Measurements from ENCODE around the gene ANXA4. TPM values are rescaled to one million over a fixed set of nuclear protein-coding genes. Genes with fewer than 3 reads are reported as not detected.

ANXA4 gene
- total RNA-seq, 1 donor from 2014 or later, result 69.9 TPM

- intact Hi-C loops (cut with micrococcal nuclease), result loop anchor here (10.0 kb wide), 1 partner anchor 500 kb away; the partner anchor contains the start of gene TIA1
Observed at GRCh38 chr2:69745035-69745434, 3.1 kb downstream of the ANXA4 start.

- intact Hi-C loops (cut with micrococcal nuclease), result no loop called here
Observed at GRCh38 chr2:69750246-69750645, 8.3 kb downstream of the ANXA4 start.

- intact Hi-C loops (cut with micrococcal nuclease), result no loop called here
Observed at GRCh38 chr2:69753659-69754363, 11.9 kb downstream of the ANXA4 start.

- intact Hi-C loops (cut with micrococcal nuclease), result no loop called here
Observed at GRCh38 chr2:69754633-69755032, 12.7 kb downstream of the ANXA4 start.

GRCh38 chr2:69755862-69756467 is 14.0 kb downstream of the ANXA4 start:
- intact Hi-C loops (cut with micrococcal nuclease), result loop anchor here (1.0 to 2.0 kb wide), 3 partner anchors 8 to 19 kb away; partner anchors contain the start of gene ANXA4

- intact Hi-C loops (cut with micrococcal nuclease), result no loop called here
Observed at GRCh38 chr2:69762025-69762424, 20.1 kb downstream of the ANXA4 start.

GRCh38 chr2:69762513-69763494 is 20.9 kb downstream of the ANXA4 start:
- intact Hi-C loops (cut with micrococcal nuclease), result no loop called here

GRCh38 chr2:69763831-69764230 is 21.9 kb downstream of the ANXA4 start:
- intact Hi-C loops (cut with micrococcal nuclease), result loop anchor here (1.0 kb wide), 2 partner anchors 8 to 11 kb away; no protein-coding TSS in a partner anchor

GRCh38 chr2:69764286-69765095 is 22.6 kb downstream of the ANXA4 start:
- intact Hi-C loops (cut with micrococcal nuclease), result loop anchor here (1.0 kb wide), 2 partner anchors 8 to 11 kb away; no protein-coding TSS in a partner anchor

- intact Hi-C loops (cut with micrococcal nuclease), result no loop called here
Observed at GRCh38 chr2:69765096-69765380, 23.1 kb downstream of the ANXA4 start.

GRCh38 chr2:69766014-69766413 is 24.1 kb downstream of the ANXA4 start:
- intact Hi-C loops (cut with micrococcal nuclease), result no loop called here

- intact Hi-C loops (cut with micrococcal nuclease), result no loop called here
Observed at GRCh38 chr2:69767034-69767433, 25.1 kb downstream of the ANXA4 start.

GRCh38 chr2:69768235-69768634 is 26.3 kb downstream of the ANXA4 start:
- intact Hi-C loops (cut with micrococcal nuclease), result no loop called here

GRCh38 chr2:69768789-69769188 is 26.9 kb downstream of the ANXA4 start:
- intact Hi-C loops (cut with micrococcal nuclease), result no loop called here

GRCh38 chr2:69769272-69769671 is 27.3 kb downstream of the ANXA4 start:
- intact Hi-C loops (cut with micrococcal nuclease), result no loop called here

- intact Hi-C loops (cut with micrococcal nuclease), result no loop called here
Observed at GRCh38 chr2:69770193-69770702, 28.3 kb downstream of the ANXA4 start.

GRCh38 chr2:69770747-69771146 is 28.8 kb downstream of the ANXA4 start:
- intact Hi-C loops (cut with micrococcal nuclease), result no loop called here

GRCh38 chr2:69771461-69771860 is 29.5 kb downstream of the ANXA4 start:
- intact Hi-C loops (cut with micrococcal nuclease), result no loop called here

GRCh38 chr2:69773206-69773605 is 31.3 kb downstream of the ANXA4 start:
- intact Hi-C loops (cut with micrococcal nuclease), result no loop called here

- intact Hi-C loops (cut with micrococcal nuclease), result loop anchor here (2.0 kb wide), 2 partner anchors 18 to 54 kb away; partner anchors contain the start of gene GMCL1
Observed at GRCh38 chr2:69774258-69774983, 32.5 kb downstream of the ANXA4 start.
